HG02623 (cell line): ENCODE results near the gene GRIA4.

Experiments used
- ATAC-seq: cut with Tn5 transposase; IDR thresholded peaks from one replicate; pipeline ENCODE4 v1.9.1; 2021; ENCODE audit warnings: moderate library complexity; ENCODE audit not compliant: unreplicated experiment

The GRIA4 gene

DNA sequence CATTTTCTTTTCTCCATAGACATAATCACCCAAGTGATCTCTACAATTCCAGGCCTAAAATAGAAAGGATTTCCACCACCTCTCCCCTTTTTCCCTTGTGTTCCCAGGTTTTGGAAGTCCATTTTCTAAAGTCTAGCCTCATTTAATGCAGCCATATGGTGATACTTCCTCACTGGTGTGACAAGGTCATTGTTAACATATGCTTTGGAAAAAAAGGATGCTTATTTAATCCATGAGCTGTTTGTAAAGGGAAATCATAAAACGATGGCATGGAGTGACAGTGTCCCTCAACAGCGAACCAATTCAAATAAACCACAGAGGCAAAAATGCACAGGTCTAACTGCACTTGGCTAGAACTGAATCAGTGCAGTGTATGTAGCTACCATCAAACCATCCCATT is 26.6 kb downstream of the GRIA4 start:
- ATAC-seq: no peak

DNA sequence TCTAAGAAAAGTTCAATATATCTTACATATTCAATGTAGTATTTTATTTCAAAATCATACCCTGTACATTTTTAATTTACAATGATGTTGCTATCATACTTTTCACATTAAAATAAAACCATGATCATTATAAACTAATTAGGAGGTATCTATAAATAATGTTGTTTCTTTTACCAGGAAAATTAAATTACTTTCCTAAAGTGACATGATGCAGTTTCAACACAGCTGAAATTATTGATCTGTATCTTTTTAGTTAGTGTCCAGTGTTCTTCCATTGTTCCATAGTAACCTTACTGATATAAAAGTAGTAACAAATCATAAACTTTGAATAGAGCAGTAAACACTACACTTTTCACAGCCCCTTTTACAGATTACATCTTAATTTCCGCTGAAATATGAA is 29.7 kb downstream of the GRIA4 start:
- no peak for ATAC-seq

DNA sequence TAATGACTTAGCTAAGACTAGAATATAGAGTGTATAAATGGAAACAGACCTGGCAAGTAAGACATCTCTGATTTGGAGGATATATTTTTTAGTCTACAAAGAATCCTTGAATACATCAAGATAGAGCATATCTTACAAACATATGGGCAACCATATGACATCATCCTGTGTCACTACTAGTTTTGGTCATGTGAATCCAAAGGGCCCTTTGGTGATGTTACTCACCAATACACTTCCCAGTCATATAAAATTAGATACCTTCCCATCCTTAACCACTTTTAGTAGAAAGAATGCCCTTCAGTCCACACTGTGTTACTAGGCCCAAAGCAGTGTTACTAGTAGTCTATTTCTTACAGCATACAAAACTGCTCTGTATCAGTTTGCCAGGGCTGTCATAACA is 31.6 kb downstream of the GRIA4 start:
- no peak for ATAC-seq

DNA sequence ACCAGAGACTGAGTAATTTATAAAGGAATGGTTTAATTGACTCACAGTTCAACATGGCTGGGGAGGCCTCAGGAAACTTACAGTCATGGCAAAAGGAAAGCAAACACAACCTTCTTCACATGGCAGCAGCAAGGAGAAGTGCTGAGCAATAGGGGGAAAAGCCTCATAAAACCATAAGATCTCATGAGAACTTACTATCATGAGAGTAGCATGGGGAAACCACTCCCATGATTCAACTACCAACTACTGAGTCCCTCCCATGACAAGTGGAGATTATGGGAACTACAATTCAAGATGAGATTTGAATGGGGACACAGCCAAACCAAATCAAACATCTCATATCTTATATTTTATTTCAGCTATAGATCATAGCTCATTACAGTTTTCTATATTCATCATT is 33.0 kb downstream of the GRIA4 start:
- no peak for ATAC-seq

DNA sequence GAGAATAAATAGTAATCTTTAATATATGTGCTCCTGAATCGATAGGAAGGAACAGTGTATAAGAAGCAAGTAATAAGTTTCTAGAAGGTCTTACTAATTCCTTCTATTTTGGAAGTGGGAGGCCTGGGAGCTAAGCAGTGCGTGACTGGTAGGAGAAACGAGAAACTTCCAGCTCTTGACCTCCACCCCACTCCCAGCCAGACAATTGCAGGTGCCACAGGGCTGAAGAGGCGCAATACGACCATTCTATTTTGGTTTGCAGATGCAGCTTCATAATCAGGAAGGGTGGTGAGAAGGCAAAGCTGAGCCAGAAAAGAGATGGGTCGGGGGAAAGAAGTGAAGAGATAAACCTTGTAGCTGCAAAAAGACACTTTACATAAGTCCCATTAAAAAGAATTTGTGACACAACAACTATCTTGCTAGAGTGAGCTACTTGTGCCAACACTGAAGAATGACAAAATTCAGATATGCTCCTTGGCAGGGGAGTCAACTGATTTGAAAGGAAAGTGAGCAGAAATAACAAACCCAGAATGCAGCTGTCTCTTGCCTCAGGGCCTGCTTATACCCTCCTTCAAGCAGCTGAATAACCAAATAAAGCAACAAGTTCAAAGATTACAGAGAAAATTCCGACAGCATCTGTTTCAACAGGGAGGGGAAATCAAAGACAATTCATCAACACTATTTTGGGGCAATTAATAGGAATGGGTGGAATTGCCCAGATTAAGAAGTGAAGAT is 35.1 kb downstream of the GRIA4 start:
- no peak for ATAC-seq

DNA sequence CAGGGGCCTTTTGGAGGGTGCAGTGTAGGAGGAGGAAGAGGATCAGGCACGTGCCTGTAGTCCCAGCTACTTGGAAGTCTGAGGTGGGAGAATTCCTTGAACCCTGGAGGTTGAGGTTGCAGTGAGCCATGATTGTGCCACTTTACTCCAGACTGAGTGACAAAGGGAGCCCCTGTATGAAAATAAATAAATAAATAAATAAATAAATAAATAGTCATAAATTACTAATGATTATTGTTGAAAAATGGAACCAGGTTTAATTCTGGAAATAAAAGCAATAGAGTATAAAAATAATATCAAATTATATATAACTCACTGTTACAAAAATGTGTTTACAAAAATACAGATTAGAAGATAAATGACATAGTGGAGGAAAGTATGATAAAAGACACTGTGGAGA is 37.9 kb downstream of the GRIA4 start:
- ATAC-seq: no peak

DNA sequence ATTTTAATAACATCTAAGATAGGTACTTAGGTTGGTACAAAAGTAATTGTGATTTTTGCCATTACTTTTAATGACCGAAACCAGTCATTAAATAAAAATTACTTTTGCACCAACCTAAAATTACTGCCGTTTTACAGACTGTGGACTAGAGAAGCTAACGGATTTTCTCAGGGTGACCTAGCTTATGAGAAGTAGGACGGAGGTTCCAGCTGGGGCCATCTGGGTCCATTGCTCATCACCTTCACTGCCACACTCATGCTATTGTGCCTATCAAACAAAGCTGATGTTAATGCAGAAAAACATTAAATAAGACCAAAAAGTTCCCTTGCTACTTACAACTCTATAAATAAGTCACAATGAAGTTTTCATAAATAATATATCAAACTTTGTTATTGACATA is 38.9 kb downstream of the GRIA4 start:
- ATAC-seq: no peak

DNA sequence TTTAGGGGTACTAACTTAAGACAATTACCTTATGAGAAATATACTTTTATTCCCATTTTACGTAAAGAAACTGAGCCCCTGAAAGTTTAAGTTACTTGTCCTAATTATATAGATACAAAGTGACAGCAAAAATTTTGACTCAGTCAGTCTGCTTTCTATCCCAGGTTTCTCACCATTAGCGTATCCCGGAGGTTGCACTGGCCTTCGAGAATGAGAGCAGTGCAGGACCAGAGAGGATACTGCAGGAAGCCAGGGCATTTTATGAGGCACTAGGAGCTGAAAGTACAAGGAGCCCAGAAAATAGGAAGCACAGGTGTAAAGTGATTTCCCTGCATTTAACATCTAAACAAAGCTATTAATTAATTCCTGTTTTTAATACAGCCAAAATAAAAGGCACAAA is 55.4 kb downstream of the GRIA4 start:
- ATAC-seq: no peak

DNA sequence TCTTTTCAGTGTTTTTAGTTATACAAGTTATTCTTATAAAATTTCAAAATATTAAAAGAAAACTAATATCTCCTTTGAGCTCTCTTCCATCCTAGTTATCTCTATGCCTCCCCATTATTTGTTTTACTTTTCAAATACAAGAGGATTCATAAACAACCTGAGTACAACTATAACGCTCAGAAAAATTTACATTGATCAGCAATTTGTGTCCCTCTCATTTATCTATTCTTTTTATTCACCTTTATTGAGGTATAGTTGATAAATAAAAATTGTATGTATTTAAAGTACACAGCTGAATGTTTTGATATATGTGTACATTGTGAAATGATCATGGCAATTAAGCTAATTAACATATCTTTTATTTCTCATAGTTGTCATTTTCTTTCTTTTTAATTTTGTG is 57.6 kb downstream of the GRIA4 start:
- ATAC-seq: no peak

DNA sequence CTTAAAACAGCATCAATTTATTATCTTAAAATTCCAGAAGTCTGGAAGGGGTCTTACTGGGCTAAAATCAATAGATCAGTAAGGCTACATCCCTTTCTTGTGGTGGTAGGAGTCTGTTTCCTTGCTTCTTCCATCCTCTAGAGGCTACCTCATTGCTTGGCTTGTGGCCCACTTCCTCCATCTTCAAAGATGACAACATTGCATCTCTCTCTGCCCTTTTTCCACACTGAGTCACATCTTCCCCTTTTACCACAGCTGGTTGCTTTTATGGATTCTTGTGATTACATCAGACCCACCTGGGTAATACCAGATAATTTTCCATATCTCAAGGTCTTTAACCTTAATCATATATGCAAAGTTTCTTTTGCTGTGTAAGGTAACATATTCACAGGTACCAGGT is 60.9 kb downstream of the GRIA4 start:
- no peak for ATAC-seq

DNA sequence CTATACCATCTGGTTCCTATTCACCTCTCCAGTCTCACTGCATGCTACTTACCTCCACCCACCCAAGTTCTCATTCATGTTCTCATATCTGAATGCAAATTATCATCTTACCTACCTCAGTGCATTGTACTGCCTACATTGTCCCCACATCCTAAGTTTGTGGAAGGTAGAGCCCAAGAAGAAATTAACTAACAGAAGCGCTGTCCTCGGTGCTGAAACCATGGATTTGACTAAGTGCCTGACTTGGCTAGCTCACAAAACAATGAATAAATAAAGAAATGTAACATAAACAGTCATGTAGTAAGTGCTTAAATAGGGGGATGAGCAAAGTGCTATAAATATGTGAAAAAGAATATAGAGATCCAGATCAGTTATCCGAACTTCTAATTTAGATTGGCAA is 63.2 kb downstream of the GRIA4 start:
- no peak for ATAC-seq

DNA sequence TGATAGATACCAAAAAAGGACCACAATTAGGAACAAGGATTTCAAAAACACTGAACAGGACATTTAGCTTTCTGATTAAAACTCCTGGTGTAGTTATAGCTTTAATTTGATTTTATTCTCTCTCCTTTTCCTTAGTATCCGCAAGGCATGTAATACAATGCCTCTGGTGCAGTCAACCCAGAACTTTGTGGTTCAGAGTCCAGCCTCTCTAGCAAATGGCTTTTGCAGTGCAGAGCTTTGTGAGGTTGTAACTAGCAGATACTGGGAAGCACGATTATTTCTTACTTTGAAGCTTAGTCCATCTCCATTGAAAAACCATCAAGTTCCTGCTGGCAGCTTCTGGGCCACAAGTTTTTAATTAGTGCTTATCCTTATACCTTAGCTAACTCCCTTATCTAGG is 79.8 kb downstream of the GRIA4 start:
- ATAC-seq: no peak

DNA sequence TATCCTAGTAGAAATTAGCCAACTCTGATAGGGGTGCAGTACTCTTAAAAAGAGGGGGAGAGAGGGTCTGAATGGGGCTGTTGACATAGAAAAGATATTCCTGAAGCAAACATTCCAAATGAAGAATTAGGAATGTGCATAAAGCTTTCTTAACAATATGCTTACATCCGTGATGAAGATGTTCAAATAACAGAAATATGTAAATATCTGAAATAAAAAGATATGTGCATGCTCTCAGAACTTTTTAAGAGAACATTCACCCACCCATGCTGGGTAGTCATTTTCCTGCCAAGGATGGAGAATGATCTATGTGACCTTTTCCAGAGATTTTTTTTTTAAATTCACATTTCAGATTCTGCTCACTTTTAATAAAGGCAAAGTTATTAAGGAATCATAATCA is 80.6 kb downstream of the GRIA4 start:
- ATAC-seq: no peak

DNA sequence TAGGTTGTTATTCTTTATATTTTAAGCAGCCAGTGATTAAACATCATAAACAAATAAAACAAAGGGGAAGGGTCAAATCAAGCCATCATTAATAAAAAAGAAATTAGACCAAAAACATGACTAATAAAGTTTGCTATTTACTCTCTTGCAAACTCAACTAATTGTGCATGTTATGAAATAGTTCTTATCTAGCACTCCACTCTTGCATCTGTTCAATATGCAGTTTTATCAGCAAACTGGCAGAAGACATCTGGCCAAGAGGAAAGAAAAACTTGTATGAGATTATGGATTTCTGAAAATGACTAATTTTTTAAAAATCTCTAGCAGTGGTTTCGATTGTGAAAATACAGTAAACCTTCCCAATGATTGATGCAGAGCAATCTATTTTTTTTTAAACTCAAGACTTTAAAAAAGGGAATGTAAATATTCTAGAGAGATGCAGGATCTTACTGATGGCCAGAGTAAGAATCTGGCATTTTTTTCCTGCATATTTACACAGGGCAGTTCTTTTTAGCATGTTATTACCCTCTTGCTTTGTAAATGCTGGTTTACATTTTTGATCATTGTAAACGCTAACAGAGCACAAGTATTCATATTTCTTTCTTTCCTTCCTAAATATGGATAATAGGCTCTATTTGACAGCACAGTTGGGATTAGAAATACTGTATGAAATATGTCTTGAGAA is 83.3 kb downstream of the GRIA4 start:
- ATAC-seq: no peak

DNA sequence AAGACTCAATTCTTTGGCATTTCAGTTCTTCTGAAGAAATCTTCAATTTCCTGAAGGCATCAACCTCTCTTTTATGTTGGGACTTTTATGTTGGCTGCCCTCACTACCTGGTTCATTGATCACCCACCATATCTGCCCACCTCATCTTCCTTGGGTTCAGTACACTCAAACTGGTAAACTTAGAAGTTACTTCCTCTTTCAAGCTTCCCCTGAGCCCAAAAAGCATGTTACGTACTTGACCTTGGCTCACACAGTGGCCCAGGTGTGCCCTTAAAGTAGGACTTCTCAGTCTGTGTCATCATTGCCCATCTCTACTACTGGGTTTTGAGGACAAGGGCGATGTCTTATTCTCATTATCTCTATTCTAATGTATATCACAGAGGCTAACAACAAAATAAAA is 86.1 kb downstream of the GRIA4 start:
- peak; percentile 60 for ATAC-seq

DNA sequence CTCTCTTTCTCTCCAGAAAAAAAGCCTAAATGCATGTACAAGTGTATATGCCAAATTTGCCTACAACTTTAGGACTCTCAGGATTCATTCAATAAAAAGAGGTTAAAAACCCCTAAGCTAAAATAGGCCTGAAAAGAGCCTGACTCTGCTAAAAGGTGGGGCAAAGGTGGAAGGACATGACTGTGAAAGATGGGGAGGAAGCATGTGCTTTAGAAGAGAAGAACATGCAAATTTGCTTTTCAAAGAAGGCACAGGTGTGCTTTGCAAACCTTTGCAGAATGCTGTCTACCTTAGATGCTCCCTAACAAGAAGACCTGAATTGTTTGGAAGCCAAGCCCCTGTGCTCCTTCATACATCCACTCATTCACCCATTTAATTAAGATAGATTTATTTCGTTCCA is 87.4 kb downstream of the GRIA4 start:
- no peak for ATAC-seq

DNA sequence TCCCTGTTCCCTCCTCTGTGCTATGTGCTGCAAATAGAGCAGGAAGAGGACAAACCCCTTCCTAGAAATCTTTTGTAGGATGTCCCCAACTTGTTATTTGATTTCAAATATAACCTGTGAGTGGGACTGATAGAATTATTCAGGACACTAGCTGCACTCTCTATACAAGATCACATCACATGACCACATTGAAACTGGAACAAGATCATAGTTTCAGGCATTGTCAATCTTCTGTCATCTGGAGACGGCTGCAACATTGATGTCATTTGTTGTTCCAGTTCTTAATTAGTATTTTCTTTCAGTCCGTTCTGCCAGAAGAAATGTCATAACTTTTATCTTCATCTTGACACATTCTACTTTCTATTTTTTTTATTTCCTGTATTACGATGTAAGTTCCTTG is 89.3 kb downstream of the GRIA4 start:
- no peak for ATAC-seq

DNA sequence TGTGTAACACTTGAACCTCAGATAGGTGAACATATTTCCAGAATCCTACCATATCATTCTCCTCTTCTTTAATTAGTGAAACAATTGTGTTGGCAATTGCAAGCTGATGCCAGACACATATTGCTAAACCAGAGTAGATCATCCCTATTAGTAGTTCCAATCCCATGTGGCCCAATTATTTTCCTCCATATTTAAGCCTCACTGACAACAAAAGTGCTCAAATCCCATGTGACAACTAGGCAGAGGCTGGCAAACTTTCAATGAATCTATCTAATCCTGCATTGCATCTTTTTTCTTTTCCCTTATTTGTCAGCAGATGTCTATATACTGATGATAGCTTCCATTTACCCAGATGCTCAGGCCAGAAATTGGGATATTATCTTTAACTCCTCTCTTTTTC is 90.4 kb downstream of the GRIA4 start:
- no peak for ATAC-seq

DNA sequence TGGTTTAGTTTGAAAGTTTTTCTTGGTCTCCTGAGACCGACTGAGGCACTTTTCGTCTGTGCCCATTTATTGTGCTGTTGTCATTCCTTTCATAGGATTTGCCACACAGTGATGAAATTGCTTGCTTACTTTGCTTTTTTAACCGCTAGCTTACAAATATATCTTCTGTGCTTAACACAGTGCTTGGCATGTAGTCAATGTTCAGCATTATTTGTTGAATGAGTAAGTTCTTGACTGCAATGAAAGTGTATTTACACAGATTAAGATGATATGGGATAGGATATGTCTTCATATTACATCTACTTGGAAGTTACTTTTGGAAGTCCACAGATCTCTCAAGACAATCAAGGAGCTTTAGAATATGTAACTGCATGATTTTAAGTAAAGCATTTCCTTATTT is 91.2 kb downstream of the GRIA4 start:
- ATAC-seq: no peak

DNA sequence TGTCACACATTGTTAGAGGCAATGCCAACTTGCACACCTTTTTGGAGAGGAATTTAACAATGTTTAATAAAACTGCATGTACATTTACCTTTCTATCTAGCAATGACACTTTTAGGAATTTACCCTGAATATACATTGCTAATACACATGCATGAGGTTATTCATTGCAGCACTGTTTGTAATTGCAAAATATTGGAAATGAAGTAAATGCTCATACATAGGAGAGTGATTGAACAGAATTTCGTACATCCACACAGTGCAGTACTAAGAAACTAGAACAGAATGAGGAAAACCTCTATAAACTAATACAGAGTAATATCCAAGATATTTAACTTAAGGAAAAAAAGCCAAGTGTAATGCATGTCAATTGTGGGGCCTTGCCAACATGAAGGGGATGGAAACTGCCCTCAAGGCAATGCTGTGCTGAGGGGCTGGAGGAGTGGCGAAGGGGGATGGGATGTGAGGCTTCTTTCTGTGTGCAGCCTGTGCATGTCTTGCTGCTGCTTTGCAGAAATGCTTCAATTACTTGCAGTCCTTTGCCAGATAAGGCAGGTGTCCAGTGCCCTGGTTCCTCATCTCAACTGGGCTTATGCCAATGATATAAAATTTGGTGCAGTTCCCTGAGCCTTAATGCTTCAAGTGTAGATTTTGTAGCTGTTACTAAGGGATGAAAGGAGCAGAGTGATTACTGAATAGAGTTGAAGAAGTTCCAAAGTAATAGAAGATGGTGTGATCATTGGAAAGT is 96.1 kb downstream of the GRIA4 start:
- no peak for ATAC-seq

DNA sequence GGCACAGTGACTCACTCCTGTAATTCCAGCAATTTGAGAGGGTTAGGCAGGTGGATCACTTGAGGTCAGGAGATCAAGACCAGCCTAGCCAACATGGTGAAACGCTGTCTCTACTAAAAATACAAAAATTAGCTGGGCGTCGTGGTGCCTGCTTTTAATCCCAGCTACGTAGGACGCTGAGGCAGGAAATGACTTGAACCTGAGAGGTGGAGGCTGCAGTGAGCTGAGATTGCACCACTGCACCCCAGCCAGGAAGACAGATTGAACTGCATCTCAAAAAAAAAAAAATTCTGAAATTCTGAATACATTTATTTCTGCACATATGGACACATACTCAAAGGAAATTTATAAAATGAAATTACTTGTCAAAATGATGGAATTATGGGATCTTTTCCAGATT is 103.2 kb downstream of the GRIA4 start:
- ATAC-seq: no peak

DNA sequence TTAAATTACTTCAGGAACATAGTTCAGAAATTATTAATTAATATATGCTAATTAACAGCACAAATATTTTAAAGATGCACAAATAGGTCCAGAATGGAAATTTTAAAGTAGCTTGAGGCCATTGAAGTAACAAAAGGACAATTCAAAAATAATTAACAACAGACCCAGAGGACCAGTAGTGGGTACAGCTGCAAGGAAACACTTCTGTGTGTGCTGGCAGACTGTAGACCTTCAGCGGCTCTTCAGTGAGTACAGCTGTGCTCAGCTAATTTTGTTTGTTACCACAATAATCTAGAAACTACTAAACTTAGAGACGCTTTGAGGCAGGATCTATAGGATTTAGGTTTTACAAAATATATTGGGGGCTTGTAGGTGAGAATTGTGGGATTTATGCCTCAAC is 103.8 kb downstream of the GRIA4 start:
- no peak for ATAC-seq
